HG02852 (cell line): Measurements from ENCODE around the gene ARMC2.
A peak's percentile ranks its signal among the peaks of the same experiment; 100 is the strongest.
"Not testable (repeated sequence)": the region's sequence is repeated elsewhere in the genome, so short reads cannot be mapped to it uniquely, and the experiment has no call there.

ENCODE experiments used
- ATAC-seq: cut with Tn5 transposase; IDR thresholded peaks from one replicate; pipeline ENCODE4 v1.9.1; 2021; ENCODE audit warnings: mild to moderate bottlenecking, moderate library complexity; ENCODE audit not compliant: unreplicated experiment

Gene ARMC2

GRCh38 chr6:108868647-108869046 lies 20.4 kb downstream of the ARMC2 start:
- no peak for ATAC-seq

- ATAC-seq: no peak
Observed at GRCh38 chr6:108869876-108870275, 21.7 kb downstream of the ARMC2 start.

GRCh38 chr6:108870357-108870756 lies 22.1 kb downstream of the ARMC2 start:
- no peak for ATAC-seq

- no peak for ATAC-seq
Observed at GRCh38 chr6:108872141-108872557, 23.9 kb downstream of the ARMC2 start.

- no peak for ATAC-seq
Observed at GRCh38 chr6:108872575-108872974, 24.4 kb downstream of the ARMC2 start.

GRCh38 chr6:108873251-108873650 lies 25.0 kb downstream of the ARMC2 start:
- ATAC-seq: no peak

- ATAC-seq: no peak
Observed at GRCh38 chr6:108873971-108874370, 25.7 kb downstream of the ARMC2 start.

GRCh38 chr6:108874470-108875160 lies 26.4 kb downstream of the ARMC2 start:
- ATAC-seq: peak; percentile 84

GRCh38 chr6:108875161-108875555 lies 26.9 kb downstream of the ARMC2 start:
- peak; percentile 29 for ATAC-seq

- no peak for ATAC-seq
Observed at GRCh38 chr6:108877046-108877751, 29.0 kb downstream of the ARMC2 start.

GRCh38 chr6:108878942-108879341 lies 30.7 kb downstream of the ARMC2 start:
- no peak for ATAC-seq

- ATAC-seq: peak; percentile 89
Observed at GRCh38 chr6:108883172-108883571, 35.0 kb downstream of the ARMC2 start.

- no peak for ATAC-seq
Observed at GRCh38 chr6:108884211-108885059, 36.2 kb downstream of the ARMC2 start.

GRCh38 chr6:108888052-108888451 lies 39.8 kb downstream of the ARMC2 start:
- no peak for ATAC-seq

- ATAC-seq: no peak
Observed at GRCh38 chr6:108888745-108889144, 40.5 kb downstream of the ARMC2 start.

- not testable (repeated sequence) for ATAC-seq
Observed at GRCh38 chr6:108890898-108891297, 42.7 kb downstream of the ARMC2 start.

GRCh38 chr6:108895571-108895970 lies 47.3 kb downstream of the ARMC2 start:
- no peak for ATAC-seq

- no peak for ATAC-seq
Observed at GRCh38 chr6:108896111-108896661, 48.0 kb downstream of the ARMC2 start.

GRCh38 chr6:108897371-108897770 lies 49.1 kb downstream of the ARMC2 start:
- ATAC-seq: no peak

- ATAC-seq: no peak
Observed at GRCh38 chr6:108902382-108902792, 54.2 kb downstream of the ARMC2 start.

GRCh38 chr6:108903796-108904195 lies 55.6 kb downstream of the ARMC2 start:
- no peak for ATAC-seq
